ENCODE results near the gene TMTC2. TPM values are rescaled to one million over a fixed set of nuclear protein-coding genes. Genes with fewer than 3 reads are reported as not detected.

TMTC2 gene
- total RNA-seq, 1 donor from 2014 or later: 2.2 TPM

- ChIA-PET CTCF (no interaction called here), POLR2A (no interaction called here)
- intact Hi-C loops (cut with micrococcal nuclease): loop anchor here (5.0 to 10.0 kb wide), 2 partner anchors 316 to 1709 kb away; no protein-coding TSS in a partner anchor
- H3K27me3 Mint-ChIP-seq: peaks cover 3% of the 10 kb centered on the region
- peaks cover 4% of the 10 kb centered on the region for H3K36me3 Mint-ChIP-seq (ENCODE audit: low read depth)
- no peak overlapping the region for H3K27ac Mint-ChIP-seq
- H3K4me1 Mint-ChIP-seq: peaks cover 19% of the 10 kb centered on the region
- no peak for DNase-seq
- no peak for TF ChIP-seq CTCF (IDR thresholded peaks at IDR 0.05)
- H3K9me3 Mint-ChIP-seq: no peaks in the 10 kb centered on the region
- ATAC-seq (ENCODE audit: low read depth): no peak
- no peak overlapping the region for H3K4me3 Mint-ChIP-seq
Observed at GRCh38 chr12:82688596-82688995, 1.9 kb downstream of the TMTC2 start.

GRCh38 chr12:82690006-82690405, 3.3 kb downstream of the TMTC2 start:
- no peak overlapping the region for H3K4me3 Mint-ChIP-seq
- H3K4me1 Mint-ChIP-seq: peaks cover 19% of the 10 kb centered on the region
- no peak overlapping the region for H3K27ac Mint-ChIP-seq
- peaks cover 3% of the 10 kb centered on the region for H3K27me3 Mint-ChIP-seq
- ATAC-seq (ENCODE audit: low read depth) (no peak), DNase-seq (no peak)
- intact Hi-C loops (cut with micrococcal nuclease): no loop called here
- peaks cover 4% of the 10 kb centered on the region for H3K36me3 Mint-ChIP-seq (ENCODE audit: low read depth)
- CTCF ChIA-PET: no interaction called here
- no peaks in the 10 kb centered on the region for H3K9me3 Mint-ChIP-seq
- POLR2A ChIA-PET: no interaction called here
- TF ChIP-seq CTCF (IDR thresholded peaks at IDR 0.05): no peak

- POLR2A ChIA-PET: no interaction called here
- peaks cover under 1% of the 10 kb centered on the region for H3K36me3 Mint-ChIP-seq (ENCODE audit: low read depth)
Observed at GRCh38 chr12:82691513-82691912, 4.8 kb downstream of the TMTC2 start.

GRCh38 chr12:82694276-82694675, 7.6 kb downstream of the TMTC2 start:
- Mint-ChIP-seq H3K4me3 (no peak overlapping the region), H3K9me3 (no peaks in the 10 kb centered on the region), H3K27ac (no peak overlapping the region), H3K4me1 (no peaks in the 10 kb centered on the region), H3K27me3 (peaks cover 3% of the 10 kb centered on the region), H3K36me3 (ENCODE audit: low read depth) (no peaks in the 10 kb centered on the region)
- CTCF ChIA-PET: interaction anchor here (1.0 kb wide), 1 partner anchor 9 kb away, joined by 3 read pairs; no protein-coding TSS in a partner anchor
- POLR2A ChIA-PET: no interaction called here
- ATAC-seq (ENCODE audit: low read depth) (no peak), DNase-seq (no peak)
- intact Hi-C loops (cut with micrococcal nuclease): no loop called here
- TF ChIP-seq CTCF (IDR thresholded peaks at IDR 0.05): no peak

More at GRCh38 chr12:82691513-82691912, 4.8 kb downstream of the TMTC2 start:
- DNase-seq (no peak), ATAC-seq (ENCODE audit: low read depth) (no peak)
- TF ChIP-seq CTCF (IDR thresholded peaks at IDR 0.05): no peak
- Mint-ChIP-seq H3K4me1 (peaks cover 11% of the 10 kb centered on the region), H3K27ac (no peak overlapping the region), H3K4me3 (no peak overlapping the region), H3K27me3 (peaks cover 3% of the 10 kb centered on the region), H3K9me3 (no peaks in the 10 kb centered on the region)
- CTCF ChIA-PET: no interaction called here
- intact Hi-C loops (cut with micrococcal nuclease): no loop called here

- Mint-ChIP-seq H3K4me3 (no peak overlapping the region), H3K36me3 (ENCODE audit: low read depth) (no peaks in the 10 kb centered on the region), H3K4me1 (no peaks in the 10 kb centered on the region), H3K27me3 (peaks cover 3% of the 10 kb centered on the region), H3K27ac (no peak overlapping the region), H3K9me3 (no peaks in the 10 kb centered on the region)
- POLR2A ChIA-PET: no interaction called here
- CTCF ChIA-PET: no interaction called here
- TF ChIP-seq CTCF (IDR thresholded peaks at IDR 0.05): no peak
- DNase-seq (no peak), ATAC-seq (ENCODE audit: low read depth) (no peak)
- intact Hi-C loops (cut with micrococcal nuclease): no loop called here
Observed at GRCh38 chr12:82694970-82695369, 8.3 kb downstream of the TMTC2 start.

Data from activated B cell treated with CpG ODN at 0.5 μM for 24 hours (primary cell).